Loucy (cell line): Measurements from ENCODE around the gene IRX5.

Source experiments
- EZH2phosphoT487 ChIP-seq: fragments of 200-600 bp; IDR thresholded peaks from 2 replicates; pipeline ENCODE4 v1.6.1; 2018; ENCODE audit warnings: antibody characterized with exemption, mild to moderate bottlenecking, moderate library complexity, borderline replicate concordance
- TF ChIP-seq, protein P1 (sequence below): fragments of 200-600 bp; sonication (generic); conservative IDR thresholded peaks from 2 replicates; pipeline ENCODE4 v1.5.1; 2014; ENCODE audit warnings: mild to moderate bottlenecking, antibody characterized with exemption, low read length

DNA sequence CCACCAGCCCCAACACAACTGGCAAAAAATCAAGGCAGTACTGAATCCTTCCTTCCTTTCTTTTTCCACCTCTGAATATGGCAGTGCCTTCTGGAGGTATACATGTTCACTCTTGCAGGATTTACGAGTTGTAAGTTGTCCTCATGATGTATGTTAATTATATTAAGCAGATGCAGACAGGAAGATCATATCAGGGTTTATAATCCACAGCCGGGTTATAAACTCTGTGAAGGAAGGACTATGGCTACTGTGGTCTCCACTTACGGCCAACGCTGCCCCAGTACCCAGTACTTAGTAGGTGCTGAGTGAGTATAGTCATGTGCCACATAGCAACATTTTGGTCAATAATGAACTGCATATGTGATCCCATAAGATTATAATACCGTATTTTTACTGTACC is 19.6 kb upstream of the IRX5 start:
- TF ChIP-seq, protein P1, sequence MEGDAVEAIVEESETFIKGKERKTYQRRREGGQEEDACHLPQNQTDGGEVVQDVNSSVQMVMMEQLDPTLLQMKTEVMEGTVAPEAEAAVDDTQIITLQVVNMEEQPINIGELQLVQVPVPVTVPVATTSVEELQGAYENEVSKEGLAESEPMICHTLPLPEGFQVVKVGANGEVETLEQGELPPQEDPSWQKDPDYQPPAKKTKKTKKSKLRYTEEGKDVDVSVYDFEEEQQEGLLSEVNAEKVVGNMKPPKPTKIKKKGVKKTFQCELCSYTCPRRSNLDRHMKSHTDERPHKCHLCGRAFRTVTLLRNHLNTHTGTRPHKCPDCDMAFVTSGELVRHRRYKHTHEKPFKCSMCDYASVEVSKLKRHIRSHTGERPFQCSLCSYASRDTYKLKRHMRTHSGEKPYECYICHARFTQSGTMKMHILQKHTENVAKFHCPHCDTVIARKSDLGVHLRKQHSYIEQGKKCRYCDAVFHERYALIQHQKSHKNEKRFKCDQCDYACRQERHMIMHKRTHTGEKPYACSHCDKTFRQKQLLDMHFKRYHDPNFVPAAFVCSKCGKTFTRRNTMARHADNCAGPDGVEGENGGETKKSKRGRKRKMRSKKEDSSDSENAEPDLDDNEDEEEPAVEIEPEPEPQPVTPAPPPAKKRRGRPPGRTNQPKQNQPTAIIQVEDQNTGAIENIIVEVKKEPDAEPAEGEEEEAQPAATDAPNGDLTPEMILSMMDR: no peak
- no peak for TF ChIP-seq EZH2phosphoT487
